EL (cell line): ENCODE data around the gene GCGR.

Source experiments
- DNase-seq: peaks from one replicate; pipeline ENCODE4 v3.0.0-alpha.2; 2016

GCGR gene

DNA sequence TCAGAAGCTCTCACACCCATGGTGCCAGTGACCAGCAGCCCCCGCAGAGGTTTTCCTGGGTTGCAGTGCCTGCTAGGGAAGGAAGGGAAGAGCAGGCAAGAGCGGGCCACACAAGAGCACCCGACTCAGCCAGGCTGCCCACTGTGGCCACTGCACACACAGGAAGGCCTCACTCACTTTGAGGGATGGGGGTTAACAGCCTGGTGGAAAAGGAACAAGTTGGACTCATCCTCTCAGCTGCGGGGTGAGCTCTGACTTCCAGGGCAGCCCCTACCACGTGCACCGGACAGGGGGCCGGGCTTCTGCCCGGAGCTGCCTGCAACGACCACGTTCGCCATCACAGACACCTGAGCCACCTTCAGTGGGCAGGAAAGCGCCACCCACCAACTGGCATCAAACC lies 48.3 kb downstream of the GCGR start:
- DNase-seq = no peak

DNA sequence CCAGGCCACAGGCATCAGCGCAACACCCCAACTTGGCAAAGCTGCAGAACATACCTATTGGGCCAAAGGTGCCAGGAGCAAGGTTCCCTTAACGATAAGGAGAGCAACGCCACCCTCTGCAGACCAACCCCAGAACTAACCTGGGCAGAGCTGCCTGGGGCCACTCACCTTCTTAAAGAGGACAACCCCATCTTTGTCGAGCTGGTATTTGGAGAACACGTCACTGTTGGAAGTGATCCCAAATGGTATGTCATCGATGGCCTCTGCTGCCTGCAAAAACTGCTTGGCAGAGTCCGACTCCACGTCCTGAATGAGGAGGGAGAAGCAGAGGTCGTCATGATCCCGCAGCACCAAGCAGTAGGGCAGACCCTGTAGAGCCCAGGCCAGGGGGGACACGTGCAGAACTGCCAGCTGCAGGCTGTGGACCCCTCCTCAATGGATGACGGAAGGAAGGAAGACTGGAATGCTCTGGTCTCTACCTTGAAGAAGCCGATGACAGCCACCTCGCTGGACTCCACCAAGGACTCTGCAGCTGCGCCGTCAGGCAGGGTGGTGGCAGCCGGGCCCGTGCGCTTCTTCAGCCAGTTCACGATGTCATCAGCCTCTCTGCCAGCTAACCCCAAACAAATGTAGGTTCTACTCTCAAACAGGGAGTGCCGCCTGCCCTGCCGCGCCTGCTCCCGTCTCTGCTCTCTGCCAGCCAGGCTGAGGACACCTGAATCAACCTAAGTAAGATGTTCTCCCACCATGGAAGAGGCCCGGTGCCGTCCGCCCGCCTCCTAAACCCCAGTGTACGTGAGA lies 51.2 kb downstream of the GCGR start:
- DNase-seq = no peak

DNA sequence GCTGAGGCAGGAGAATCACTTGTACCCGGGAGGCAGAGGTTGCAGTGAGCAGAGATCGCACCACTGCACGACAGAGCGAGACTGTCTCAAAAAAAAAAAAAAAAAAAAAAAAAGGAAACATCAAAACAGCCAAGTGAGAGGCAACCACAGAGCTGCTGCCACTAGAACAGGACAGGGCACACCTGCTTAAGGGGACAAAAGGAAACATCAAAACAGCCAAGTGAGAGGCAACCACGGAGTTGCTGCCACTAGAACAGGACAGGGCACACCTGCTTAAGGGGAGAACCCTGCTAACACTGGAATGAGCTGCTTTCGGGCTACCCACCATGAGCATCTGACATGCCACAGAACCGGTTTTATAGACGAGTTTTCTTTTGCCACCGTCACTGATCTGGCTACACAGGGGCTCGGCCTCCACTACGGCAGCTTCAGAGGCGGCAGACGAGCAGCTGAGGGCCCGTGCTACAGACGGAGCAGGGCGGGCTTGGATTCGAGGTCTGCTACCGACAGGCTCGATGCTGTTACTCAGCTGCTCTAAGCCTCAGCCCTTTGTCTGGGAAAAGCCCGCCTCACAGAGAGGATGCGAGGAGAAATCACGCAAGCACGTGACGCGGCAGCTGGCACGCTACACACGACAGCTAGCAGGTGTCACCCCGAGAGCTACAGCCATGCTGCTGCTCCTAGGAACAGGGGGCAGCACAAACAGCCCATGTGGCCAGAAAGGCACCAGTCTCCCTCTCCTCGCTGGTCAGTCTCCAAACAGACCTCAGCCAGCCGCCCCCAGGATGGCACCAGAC lies 54.4 kb downstream of the GCGR start:
- no peak for DNase-seq

DNA sequence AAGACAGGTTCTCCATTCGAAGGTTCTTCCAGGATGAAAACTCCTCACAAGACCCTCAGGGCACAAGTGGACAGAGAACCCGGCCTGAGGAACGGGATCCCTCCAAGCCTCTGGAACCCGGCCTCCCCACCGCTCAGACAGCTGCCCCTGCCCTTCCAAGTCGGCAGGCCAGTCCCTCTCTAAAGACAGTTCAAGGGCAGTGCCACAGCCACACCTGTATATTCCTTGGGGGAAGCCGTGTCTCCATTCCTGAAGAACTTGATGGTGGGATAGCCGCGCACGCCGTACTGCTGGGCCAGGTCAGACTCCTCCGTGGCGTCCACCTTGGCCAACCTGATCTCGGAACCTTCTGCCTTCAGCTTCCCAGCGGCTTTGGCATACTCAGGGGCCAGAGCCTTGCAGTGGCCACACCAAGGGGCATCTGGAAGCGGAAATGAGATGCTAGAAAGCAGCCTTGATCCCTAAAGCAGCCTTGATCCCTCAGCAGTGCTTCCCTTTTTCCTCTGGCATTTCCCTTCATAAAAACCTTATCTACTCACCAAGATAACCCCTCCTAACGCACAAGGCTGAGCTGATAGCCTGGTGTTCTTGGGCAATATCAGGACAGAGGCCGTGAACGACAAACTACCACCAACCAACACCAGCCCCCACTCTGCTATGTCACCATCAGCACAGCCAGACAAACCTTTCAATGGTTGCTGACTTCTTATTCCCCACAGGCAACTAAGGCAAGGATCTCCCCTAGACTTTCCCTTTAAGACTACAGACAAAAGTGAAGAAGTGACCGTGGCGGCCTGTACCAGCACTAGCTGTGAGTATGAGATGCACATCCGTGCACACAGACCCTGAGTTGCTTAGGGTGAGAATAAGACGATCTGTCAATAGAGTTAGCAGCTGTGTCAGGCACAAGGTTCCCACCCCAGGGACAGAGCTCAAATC lies 55.3 kb downstream of the GCGR start:
- no peak for DNase-seq

DNA sequence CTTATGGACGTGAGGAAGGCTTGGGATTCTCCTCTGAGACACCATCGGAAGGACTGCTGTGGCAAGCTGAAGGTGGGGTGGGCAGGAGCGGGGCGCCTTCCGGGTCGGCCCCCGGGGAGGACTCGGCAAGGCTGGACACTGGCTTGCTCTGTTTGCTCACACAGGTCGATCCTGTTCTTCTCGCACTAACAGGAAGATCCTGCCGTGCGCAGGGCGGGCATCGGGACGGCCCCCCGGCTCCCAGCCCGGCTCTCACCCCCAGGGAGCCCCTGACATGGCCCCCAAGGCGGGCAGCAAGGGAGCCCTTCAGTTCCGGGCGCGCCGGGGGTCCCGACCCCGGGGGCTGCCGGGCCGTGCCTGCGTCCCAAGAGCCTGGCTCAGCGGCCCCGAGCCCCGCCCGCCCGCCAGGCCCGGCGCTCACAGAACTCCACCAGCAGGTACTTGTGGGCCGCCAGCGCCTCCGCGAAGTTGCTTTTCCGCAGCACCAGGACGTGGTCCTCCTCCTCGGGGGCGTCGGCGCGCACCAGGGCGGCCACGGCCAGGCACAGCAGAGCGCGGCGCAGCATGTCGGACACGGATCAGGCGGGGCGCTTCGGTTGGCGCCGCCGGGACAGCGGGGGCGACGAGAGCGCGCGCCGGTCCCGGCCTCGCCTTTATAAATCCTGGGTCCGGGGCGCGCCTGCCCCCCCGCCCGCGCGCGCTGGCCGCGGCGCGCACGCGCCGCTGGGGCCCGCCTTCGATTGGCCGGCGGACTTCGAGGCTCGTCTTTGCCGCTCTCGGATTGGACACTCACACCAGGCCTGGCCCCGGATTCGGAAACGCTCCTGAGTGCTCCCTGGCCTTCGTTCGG lies 56.2 kb downstream of the GCGR start, which contains the start of gene P4HB:
P4HB (minus strand) TSS at position 630 of the 850 bp plus-strand sequence; CDS start at position 566, 64 bp downstream.
- DNase-seq = no peak

DNA sequence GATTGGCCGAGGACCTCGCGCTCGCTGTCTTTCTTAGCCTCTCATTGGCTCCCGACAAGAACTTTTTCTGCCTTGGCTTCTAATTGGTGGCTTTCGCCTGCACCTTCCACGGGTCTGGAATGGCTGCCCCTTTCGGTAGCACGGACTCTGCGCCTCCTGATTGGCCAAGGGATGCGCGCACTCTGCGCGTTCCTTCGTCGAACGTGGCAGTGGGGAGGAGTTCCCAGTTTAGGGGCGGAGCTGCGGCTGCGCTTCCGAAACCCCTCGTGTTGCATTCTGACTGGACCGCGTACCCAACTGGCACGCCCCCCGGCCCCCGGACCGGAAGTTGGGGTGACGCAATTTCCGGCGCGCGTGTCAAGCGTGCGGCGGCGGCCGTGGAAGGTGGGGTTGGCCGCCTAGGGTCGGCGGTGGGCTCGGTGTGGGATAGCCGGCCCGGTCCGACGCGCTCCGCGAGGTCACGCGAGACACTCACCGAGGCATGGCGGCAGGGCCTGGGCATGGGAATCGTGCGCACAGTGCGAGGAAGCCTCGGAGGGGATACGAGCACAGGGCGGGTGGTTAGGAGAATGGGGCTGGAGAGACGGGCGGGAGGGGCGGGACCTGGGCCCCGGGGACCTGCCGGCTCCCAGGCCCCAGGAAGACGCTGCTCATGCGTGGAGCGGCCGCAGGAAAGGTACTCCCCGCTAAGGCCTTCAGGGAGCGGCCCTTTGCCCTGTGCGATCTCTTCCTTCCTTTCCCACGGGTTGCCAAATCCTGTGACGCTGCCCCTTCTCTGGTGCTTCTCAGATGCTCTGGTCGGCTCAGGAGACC lies 57.0 kb downstream of the GCGR start:
- peak; percentile 100 for DNase-seq

DNA sequence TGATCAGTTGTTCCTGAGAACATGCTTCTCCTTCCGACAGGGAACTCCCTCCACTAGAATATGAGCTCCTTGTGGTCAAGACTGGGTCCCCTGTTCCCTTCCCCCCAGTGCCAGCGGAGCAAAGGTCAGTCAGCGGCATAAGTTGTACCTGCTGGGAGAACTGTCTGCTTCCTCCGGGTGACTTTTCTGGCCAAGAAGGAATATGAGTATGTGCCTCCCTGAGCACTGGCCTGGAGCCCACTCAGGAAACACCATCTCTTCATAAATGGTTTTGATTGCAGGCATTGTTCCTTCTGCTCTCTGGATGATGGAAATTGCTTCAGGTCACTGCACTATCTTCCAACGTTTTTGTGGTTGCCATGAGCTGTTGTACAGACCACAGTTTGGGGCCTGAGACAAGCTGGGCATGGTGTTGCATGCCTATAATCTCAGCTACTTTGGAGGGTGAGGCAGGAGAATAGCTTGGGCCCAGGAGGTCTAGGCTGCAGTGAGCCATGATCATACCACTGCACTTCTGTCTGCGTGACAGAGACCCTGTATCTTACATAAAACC lies 59.2 kb downstream of the GCGR start:
- no peak for DNase-seq
